Measurements from ENCODE around the gene LHFPL4. TPM values are rescaled to one million over a fixed set of nuclear protein-coding genes. Genes with fewer than 3 reads are reported as not detected.

LHFPL4 gene
- total and polyA plus RNA-seq, 2 of the 13 experiments (the other 11 are each of a cell fraction or from before 2014, with no cell fraction given) = 0.02 to 0.03 TPM

GRCh38 chr3:9468460-9468859 lies 85.2 kb downstream of the LHFPL4 start:
- no peak overlapping the region for H3K4me2 ChIP-seq (ENCODE audit: low read depth, low read length)
- H3K27ac ChIP-seq (ENCODE audit: extremely low read length, insufficient read depth, low read length) = no peak overlapping the region
- ATAC-seq (no peak), FAIRE-seq (no peak), DNase-seq (ENCODE audit: low spot score) (no peak)
- no peaks in the 10 kb centered on the region for H3K9me3 ChIP-seq (ENCODE audit: low read length)
- no peaks in the 10 kb centered on the region; the same call in 1 of the 2 replicates for H4K20me1 ChIP-seq (ENCODE audit: insufficient read depth, low read length)
- intact Hi-C loops (cut with micrococcal nuclease; ENCODE audit: unreplicated experiment) (no loop called here), in situ Hi-C loops (cut with HindIII; ENCODE audit: extremely low pct_ligation_motif_present, low pct_unique_long_range_greater_than_20kb) (no loop called here)
- no peaks in the 10 kb centered on the region for H3K27me3 ChIP-seq (ENCODE audit: control insufficient read depth in 1 of 2, insufficient read depth in 2 of 2, low read length in 2 of 2)
- H3K79me2 ChIP-seq (ENCODE audit: insufficient read depth, low read length) = peaks cover 3% of the 10 kb centered on the region
- H3K4me3 ChIP-seq (replicated peaks in 1 of 3; ENCODE audit: insufficient read depth in 1 of 3, low read depth in 2 of 3, low read length in 3 of 3) = no peak overlapping the region
- ChIA-PET CTCF (ENCODE audit: low intra/inter-chr PET ratio, low total read pairs) (no interaction called here), POLR2A (no interaction called here)
- BruUV-seq (replicated peaks) = no TSS peak
- no peaks in the 10 kb centered on the region for H3K4me1 ChIP-seq (ENCODE audit: insufficient read depth, low read length)
- whole genome bisulfite sequencing (ENCODE audit: low lambda C conversion rate) = 99% methylated on average over 7 of the region's 7 CpGs
- H2AFZ ChIP-seq (ENCODE audit: low read length) = no peak overlapping the region
- peaks cover 50 to 92% of the 10 kb centered on the region in 2 experiments for H3K36me3 ChIP-seq (replicated peaks in 1 of 2; ENCODE audit: control insufficient read depth in 1 of 2, insufficient read depth in 2 of 2, low read length in 2 of 2)
- no peak overlapping the region for H3K9ac ChIP-seq (ENCODE audit: insufficient read depth, low read depth, low read length)
- TF ChIP-seq ZBTB34 (CRISPR knock-in tag; IDR thresholded peaks at IDR 0.05) = no peak
- TF ChIP-seq PRDM4 (CRISPR knock-in tag; IDR thresholded peaks at IDR 0.05; ENCODE audit: borderline replicate concordance) = no peak
- no peak for TF ChIP-seq TFDP2 (CRISPR knock-in tag; IDR thresholded peaks at IDR 0.05)
- TF ChIP-seq ZFP41 (CRISPR knock-in tag; IDR thresholded peaks at IDR 0.05; ENCODE audit: borderline replicate concordance) = no peak
- TF ChIP-seq ELF4 (CRISPR knock-in tag; IDR thresholded peaks at IDR 0.05; ENCODE audit: borderline replicate concordance) = no peak
- TF ChIP-seq TOPORS (CRISPR knock-in tag; IDR thresholded peaks at IDR 0.05) = no peak
- no peak for TF ChIP-seq ZNF609 (CRISPR knock-in tag; IDR thresholded peaks at IDR 0.05; ENCODE audit: borderline replicate concordance)
- no peak for TF ChIP-seq ZBTB7B (CRISPR knock-in tag; IDR thresholded peaks at IDR 0.05)
- no peak for TF ChIP-seq ATF6 (CRISPR knock-in tag; conservative IDR thresholded peaks at IDR 0.05)

All from HepG2 (cell line).